ENCODE results near the gene BMP5. TPM values are rescaled to one million over a fixed set of nuclear protein-coding genes. Genes with fewer than 3 reads are reported as not detected.

Gene BMP5
- polyA plus RNA-seq, 1 donor from 2014 or later, result 0.14 TPM

DNA sequence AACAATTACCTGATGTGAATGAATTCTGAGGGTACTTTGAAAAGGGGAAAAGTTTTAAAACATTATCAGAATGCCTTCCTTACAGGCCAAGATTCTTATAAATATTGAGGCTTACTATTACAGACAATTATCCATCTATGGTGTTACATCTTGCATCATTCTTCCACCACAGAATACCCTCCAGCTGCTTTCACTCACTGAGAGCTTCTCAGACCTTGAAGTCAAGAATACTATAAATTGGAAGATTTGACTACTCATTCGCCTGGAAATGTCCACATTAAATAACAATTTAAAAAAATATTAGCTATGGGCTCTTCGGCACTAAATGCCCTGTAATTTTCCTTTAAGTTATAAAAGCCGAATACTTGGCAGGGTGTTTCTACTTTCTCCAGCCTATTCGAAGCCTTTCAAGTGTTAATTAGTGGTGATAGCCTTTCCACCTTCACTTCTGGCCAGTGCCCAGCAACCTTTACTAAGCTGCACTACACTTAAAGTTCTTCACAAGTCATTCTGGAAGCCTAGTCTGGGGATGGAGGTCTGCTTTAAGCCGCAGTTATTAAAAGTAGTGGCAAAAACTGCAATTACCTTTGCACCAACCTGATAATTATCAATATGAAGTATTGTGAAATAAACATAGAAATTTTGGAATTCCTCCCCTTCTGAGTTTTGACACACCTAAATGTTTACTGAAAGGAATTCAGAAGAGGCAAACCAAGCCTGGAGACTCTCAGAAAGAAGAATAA lies 100.9 kb downstream of the BMP5 start:
- Histone ChIP-seq H3K9me3 (ENCODE audit: low read length) (no peaks in the 10 kb centered on the region), H2AFZ (ENCODE audit: low read depth, low read length) (no peak overlapping the region), H3K9me2 (ENCODE audit: insufficient read depth, low read length) (no peaks in the 10 kb centered on the region), H3K27ac (ENCODE audit: low read length) (no peak overlapping the region), H3K27me3 (ENCODE audit: insufficient read depth, low read depth, low read length) (no peaks in the 10 kb centered on the region), H3K9ac (ENCODE audit: low read length) (no peak overlapping the region), H3F3A (ENCODE audit: insufficient read depth, low read length, poor library complexity, severe bottlenecking) (no peaks in the 10 kb centered on the region), H3K4me2 (ENCODE audit: low read length) (no peak overlapping the region), H4K20me1 (ENCODE audit: insufficient read depth) (no peaks in the 10 kb centered on the region), H3K36me3 (ENCODE audit: insufficient read depth, low read length) (no peaks in the 10 kb centered on the region), H3K4me3 (ENCODE audit: low read length) (no peak overlapping the region), H3K79me2 (replicated peaks; ENCODE audit: insufficient read depth, low read length) (no peaks in the 10 kb centered on the region)
- no peak for TF ChIP-seq EZH2 (IDR thresholded peaks at IDR 0.05; ENCODE audit: borderline replicate concordance, insufficient read depth, low read length, poor library complexity, severe bottlenecking)
- no peak for TF ChIP-seq SMC3 (conservative IDR thresholded peaks at IDR 0.05; ENCODE audit: poor library complexity)
- no peak for TF ChIP-seq EP300 (conservative IDR thresholded peaks at IDR 0.05; ENCODE audit: poor library complexity, severe bottlenecking)
- no peak for TF ChIP-seq POLR2AphosphoS5 (IDR thresholded peaks at IDR 0.05)
- TF ChIP-seq, protein P1, sequence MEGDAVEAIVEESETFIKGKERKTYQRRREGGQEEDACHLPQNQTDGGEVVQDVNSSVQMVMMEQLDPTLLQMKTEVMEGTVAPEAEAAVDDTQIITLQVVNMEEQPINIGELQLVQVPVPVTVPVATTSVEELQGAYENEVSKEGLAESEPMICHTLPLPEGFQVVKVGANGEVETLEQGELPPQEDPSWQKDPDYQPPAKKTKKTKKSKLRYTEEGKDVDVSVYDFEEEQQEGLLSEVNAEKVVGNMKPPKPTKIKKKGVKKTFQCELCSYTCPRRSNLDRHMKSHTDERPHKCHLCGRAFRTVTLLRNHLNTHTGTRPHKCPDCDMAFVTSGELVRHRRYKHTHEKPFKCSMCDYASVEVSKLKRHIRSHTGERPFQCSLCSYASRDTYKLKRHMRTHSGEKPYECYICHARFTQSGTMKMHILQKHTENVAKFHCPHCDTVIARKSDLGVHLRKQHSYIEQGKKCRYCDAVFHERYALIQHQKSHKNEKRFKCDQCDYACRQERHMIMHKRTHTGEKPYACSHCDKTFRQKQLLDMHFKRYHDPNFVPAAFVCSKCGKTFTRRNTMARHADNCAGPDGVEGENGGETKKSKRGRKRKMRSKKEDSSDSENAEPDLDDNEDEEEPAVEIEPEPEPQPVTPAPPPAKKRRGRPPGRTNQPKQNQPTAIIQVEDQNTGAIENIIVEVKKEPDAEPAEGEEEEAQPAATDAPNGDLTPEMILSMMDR (IDR thresholded peaks at IDR 0.05; ENCODE audit: poor library complexity, severe bottlenecking), result no peak
- TF ChIP-seq MXI1 (conservative IDR thresholded peaks at IDR 0.05; ENCODE audit: poor library complexity, severe bottlenecking), result no peak
- no peak for TF ChIP-seq RAD21 (conservative IDR thresholded peaks at IDR 0.05)

DNA sequence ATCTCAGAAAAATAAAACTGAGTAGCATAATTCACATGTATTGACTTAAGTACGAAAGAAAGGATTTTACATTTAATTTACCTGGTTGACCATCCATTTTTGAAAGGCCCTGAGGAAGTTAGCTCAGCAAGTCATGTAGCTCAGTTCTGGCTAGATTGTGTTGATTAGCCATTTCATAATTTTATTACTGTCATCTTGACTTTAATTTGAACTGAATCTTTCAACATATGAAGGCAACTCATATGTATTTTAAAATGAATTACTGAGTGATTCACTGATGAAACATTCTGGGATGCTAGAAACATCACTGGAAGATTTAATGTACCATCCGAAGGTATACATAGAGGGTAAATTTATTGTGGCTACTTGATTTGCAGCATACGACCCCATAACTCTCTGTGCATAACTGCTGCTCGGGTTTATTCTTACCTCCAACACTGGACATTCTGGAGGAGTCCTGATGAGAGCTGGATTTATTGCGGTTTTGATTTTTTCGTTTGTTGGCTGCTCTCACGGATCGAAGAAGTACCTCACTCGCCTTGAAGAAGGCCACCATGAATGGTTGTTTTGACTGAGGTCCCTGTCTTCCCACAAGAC lies 101.7 kb downstream of the BMP5 start:
- no peaks in the 10 kb centered on the region for H4K20me1 ChIP-seq (ENCODE audit: insufficient read depth)
- H3K9ac ChIP-seq (ENCODE audit: low read length), result no peak overlapping the region
- H3K9me3 ChIP-seq (ENCODE audit: low read length), result no peaks in the 10 kb centered on the region
- no peaks in the 10 kb centered on the region for H3K79me2 ChIP-seq (replicated peaks; ENCODE audit: insufficient read depth, low read length)
- H3K27ac ChIP-seq (ENCODE audit: low read length), result no peak overlapping the region
- H3F3A ChIP-seq (ENCODE audit: insufficient read depth, low read length, poor library complexity, severe bottlenecking), result no peaks in the 10 kb centered on the region
- TF ChIP-seq, protein P1 (IDR thresholded peaks at IDR 0.05; ENCODE audit: poor library complexity, severe bottlenecking), result no peak
- no peak for TF ChIP-seq EP300 (conservative IDR thresholded peaks at IDR 0.05; ENCODE audit: poor library complexity, severe bottlenecking)
- no peak for TF ChIP-seq RAD21 (conservative IDR thresholded peaks at IDR 0.05)
- TF ChIP-seq MXI1 (conservative IDR thresholded peaks at IDR 0.05; ENCODE audit: poor library complexity, severe bottlenecking), result no peak
- no peak for TF ChIP-seq SMC3 (conservative IDR thresholded peaks at IDR 0.05; ENCODE audit: poor library complexity)
- no peak for TF ChIP-seq TAF1 (IDR thresholded peaks at IDR 0.05; ENCODE audit: low read depth)
- TF ChIP-seq POLR2AphosphoS5 (IDR thresholded peaks at IDR 0.05), result no peak
- TF ChIP-seq EZH2 (IDR thresholded peaks at IDR 0.05; ENCODE audit: borderline replicate concordance, insufficient read depth, low read length, poor library complexity, severe bottlenecking), result no peak
- TF ChIP-seq, protein P2, sequence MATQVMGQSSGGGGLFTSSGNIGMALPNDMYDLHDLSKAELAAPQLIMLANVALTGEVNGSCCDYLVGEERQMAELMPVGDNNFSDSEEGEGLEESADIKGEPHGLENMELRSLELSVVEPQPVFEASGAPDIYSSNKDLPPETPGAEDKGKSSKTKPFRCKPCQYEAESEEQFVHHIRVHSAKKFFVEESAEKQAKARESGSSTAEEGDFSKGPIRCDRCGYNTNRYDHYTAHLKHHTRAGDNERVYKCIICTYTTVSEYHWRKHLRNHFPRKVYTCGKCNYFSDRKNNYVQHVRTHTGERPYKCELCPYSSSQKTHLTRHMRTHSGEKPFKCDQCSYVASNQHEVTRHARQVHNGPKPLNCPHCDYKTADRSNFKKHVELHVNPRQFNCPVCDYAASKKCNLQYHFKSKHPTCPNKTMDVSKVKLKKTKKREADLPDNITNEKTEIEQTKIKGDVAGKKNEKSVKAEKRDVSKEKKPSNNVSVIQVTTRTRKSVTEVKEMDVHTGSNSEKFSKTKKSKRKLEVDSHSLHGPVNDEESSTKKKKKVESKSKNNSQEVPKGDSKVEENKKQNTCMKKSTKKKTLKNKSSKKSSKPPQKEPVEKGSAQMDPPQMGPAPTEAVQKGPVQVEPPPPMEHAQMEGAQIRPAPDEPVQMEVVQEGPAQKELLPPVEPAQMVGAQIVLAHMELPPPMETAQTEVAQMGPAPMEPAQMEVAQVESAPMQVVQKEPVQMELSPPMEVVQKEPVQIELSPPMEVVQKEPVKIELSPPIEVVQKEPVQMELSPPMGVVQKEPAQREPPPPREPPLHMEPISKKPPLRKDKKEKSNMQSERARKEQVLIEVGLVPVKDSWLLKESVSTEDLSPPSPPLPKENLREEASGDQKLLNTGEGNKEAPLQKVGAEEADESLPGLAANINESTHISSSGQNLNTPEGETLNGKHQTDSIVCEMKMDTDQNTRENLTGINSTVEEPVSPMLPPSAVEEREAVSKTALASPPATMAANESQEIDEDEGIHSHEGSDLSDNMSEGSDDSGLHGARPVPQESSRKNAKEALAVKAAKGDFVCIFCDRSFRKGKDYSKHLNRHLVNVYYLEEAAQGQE (IDR thresholded peaks at IDR 0.05; ENCODE audit: borderline replicate concordance), result no peak
- no peak overlapping the region for H3K4me3 ChIP-seq (ENCODE audit: low read length)
- no peaks in the 10 kb centered on the region for H3K27me3 ChIP-seq (ENCODE audit: insufficient read depth, low read depth, low read length)
- no peaks in the 10 kb centered on the region for H3K36me3 ChIP-seq (ENCODE audit: insufficient read depth, low read length)
- no peak overlapping the region for H2AFZ ChIP-seq (ENCODE audit: low read depth, low read length)
- H3K4me2 ChIP-seq (ENCODE audit: low read length), result no peak overlapping the region
- no peaks in the 10 kb centered on the region for H3K9me2 ChIP-seq (ENCODE audit: insufficient read depth, low read length)
